NCI-H1694 treated with DMSO at 0.1 percent for 48 hours (cell line): ENCODE data around the gene C3orf85.

Source experiments
- DNase-seq: peaks from one replicate; lab custom pipeline; 2025; lab: John Stamatoyannopoulos, UW

The C3orf85 gene

GRCh38 chr3:109152320-109152719 is 15.8 kb downstream of the C3orf85 start:
- DNase-seq, result no peak

GRCh38 chr3:109154979-109155378 is 18.5 kb downstream of the C3orf85 start:
- no peak for DNase-seq

- no peak for DNase-seq
These were observed 19.3 kb downstream of the C3orf85 start for GRCh38 chr3:109155828-109156227.

GRCh38 chr3:109161487-109162123 is 25.1 kb downstream of the C3orf85 start:
- no peak for DNase-seq

GRCh38 chr3:109165905-109166304 is 29.4 kb downstream of the C3orf85 start:
- DNase-seq, result no peak

- DNase-seq, result no peak
These were observed 35.0 kb downstream of the C3orf85 start for GRCh38 chr3:109171479-109171878.

GRCh38 chr3:109175411-109175810 is 38.9 kb downstream of the C3orf85 start:
- DNase-seq, result no peak

- DNase-seq, result no peak
These were observed 40.2 kb downstream of the C3orf85 start for GRCh38 chr3:109176726-109177125.

GRCh38 chr3:109177908-109178307 is 41.4 kb downstream of the C3orf85 start:
- DNase-seq, result no peak

GRCh38 chr3:109178708-109179107 is 42.2 kb downstream of the C3orf85 start:
- no peak for DNase-seq

GRCh38 chr3:109184726-109185125 is 48.2 kb downstream of the C3orf85 start:
- no peak for DNase-seq

GRCh38 chr3:109187390-109187789 is 50.9 kb downstream of the C3orf85 start:
- DNase-seq, result no peak

- peak; percentile 3 for DNase-seq
These were observed 52.2 kb downstream of the C3orf85 start for GRCh38 chr3:109188741-109189140.

GRCh38 chr3:109191421-109191820 is 54.9 kb downstream of the C3orf85 start:
- no peak for DNase-seq

GRCh38 chr3:109195815-109196214 is 59.3 kb downstream of the C3orf85 start:
- DNase-seq, result no peak
